Gastroesophageal sphincter (tissue), 3 donors: ENCODE results near the gene C10orf105.

ENCODE experiments used
- CTCF ChIP-seq, 4 experiments: fragments of 200-600 bp in 2 of 4; fragments of 450-650 bp in 2 of 4; sonication (generic) in 1 of 4; IDR thresholded peaks; one replicate each; pipeline ENCODE4 v1.5.1; 2017 to 2019; ENCODE audit warnings: antibody characterized with exemption in 4 of 4, mild to moderate bottlenecking in 2 of 4, moderate library complexity in 2 of 4
- EP300 ChIP-seq: sonication (generic); formaldehyde crosslinking; IDR thresholded peaks from one replicate; pipeline ENCODE4 v1.6.1; 2017; ENCODE audit warnings: antibody characterized with exemption, mild to moderate bottlenecking
- POLR2A ChIP-seq, 2 donors: fragments of 450-650 bp; IDR thresholded peaks; one replicate each; pipeline ENCODE4 v1.6.1; 2017; ENCODE audit warnings: antibody characterized with exemption in 2 of 2, mild to moderate bottlenecking in 2 of 2, moderate library complexity in 1 of 2
- POLR2AphosphoS5 ChIP-seq: sonication (generic); formaldehyde crosslinking; IDR thresholded peaks from one replicate; pipeline ENCODE4 v1.6.1; 2017; ENCODE audit warnings: antibody characterized with exemption

DNA sequence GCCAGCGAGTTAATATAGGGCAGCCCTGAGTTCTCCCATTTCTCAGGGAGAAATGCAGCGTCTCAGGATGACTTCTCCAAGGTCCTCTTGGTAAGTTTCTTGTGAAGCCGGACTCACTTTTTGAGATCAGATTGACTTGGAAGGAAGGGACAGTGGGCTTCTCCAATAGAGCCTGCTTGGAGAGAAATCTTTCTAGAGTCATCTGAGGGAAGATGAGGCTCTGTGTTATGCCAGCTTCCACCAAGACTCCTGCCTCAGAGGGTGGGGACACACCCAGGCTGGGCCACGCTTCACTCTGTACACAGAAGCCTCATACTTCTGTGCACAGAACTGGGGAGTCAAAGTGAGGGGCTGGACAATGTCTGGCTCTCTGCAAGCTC is 5.6 kb downstream of the C10orf105 start:
- no peak for TF ChIP-seq POLR2A (IDR thresholded peaks at IDR 0.05)
- TF ChIP-seq CTCF (IDR thresholded peaks at IDR 0.05) = no peak
- TF ChIP-seq POLR2AphosphoS5 = no peak
- TF ChIP-seq EP300 = no peak
